ENCODE measurements around the gene OSGIN1. TPM values are rescaled to one million over a fixed set of nuclear protein-coding genes. Genes with fewer than 3 reads are reported as not detected.

The OSGIN1 gene
- total RNA-seq, 2 experiments from 2014 or later: 2.1 to 2.6 TPM

DNA sequence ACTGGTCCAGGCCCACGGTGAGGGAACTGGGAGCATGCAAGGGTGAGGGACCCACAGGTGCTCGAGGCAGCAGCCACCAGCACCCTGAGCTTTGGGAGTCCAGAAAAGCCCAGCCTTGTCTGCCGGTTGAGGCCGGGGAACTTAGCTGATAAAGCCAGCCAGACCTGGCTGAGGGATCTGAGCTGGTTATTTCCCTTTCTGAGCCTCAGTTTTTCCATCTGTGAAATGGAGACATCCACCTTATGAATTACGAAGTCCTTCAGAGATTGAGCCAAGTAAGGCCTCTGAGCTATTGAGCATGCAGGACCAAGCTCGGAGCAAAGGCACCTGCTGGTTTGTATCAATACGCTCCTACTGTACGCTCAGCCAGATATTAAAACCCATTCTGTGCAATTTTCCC is 28.8 kb downstream of the OSGIN1 start:
- H3K27me3 Mint-ChIP-seq: peaks cover 6% of the 10 kb centered on the region
- H3K4me1 ChIP-seq (ENCODE audit: insufficient read depth, low read length): no peaks in the 10 kb centered on the region
- intact Hi-C loops (cut with DNase I, micrococcal nuclease): no loop called here
- no peak overlapping the region for H3K4me3 ChIP-seq (ENCODE audit: low read length)
- H3K27ac Mint-ChIP-seq: no peak overlapping the region
- ChIA-PET POLR2A (no interaction called here), CTCF (no interaction called here)
- no peaks in the 10 kb centered on the region for H3K36me3 ChIP-seq (ENCODE audit: insufficient read depth, low read length)
- no peak overlapping the region for H3K4me3 Mint-ChIP-seq
- H3K36me3 Mint-ChIP-seq (ENCODE audit: low read depth): no peaks in the 10 kb centered on the region
- no peak overlapping the region for H3K27ac ChIP-seq (ENCODE audit: low read depth in 1 of 2, low read length in 2 of 2)
- TF ChIP-seq, protein P1, sequence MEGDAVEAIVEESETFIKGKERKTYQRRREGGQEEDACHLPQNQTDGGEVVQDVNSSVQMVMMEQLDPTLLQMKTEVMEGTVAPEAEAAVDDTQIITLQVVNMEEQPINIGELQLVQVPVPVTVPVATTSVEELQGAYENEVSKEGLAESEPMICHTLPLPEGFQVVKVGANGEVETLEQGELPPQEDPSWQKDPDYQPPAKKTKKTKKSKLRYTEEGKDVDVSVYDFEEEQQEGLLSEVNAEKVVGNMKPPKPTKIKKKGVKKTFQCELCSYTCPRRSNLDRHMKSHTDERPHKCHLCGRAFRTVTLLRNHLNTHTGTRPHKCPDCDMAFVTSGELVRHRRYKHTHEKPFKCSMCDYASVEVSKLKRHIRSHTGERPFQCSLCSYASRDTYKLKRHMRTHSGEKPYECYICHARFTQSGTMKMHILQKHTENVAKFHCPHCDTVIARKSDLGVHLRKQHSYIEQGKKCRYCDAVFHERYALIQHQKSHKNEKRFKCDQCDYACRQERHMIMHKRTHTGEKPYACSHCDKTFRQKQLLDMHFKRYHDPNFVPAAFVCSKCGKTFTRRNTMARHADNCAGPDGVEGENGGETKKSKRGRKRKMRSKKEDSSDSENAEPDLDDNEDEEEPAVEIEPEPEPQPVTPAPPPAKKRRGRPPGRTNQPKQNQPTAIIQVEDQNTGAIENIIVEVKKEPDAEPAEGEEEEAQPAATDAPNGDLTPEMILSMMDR (IDR thresholded peaks at IDR 0.05): no peak
- no peak for ATAC-seq (ENCODE audit: poor library complexity)
- H3K27me3 ChIP-seq (ENCODE audit: control insufficient read depth in 1 of 2, insufficient read depth in 2 of 2, low read length in 2 of 2): no peaks in the 10 kb centered on the region
- DNase-seq: no peak
- no peaks in the 10 kb centered on the region for H3K4me1 Mint-ChIP-seq (ENCODE audit: low read depth)
- peaks cover 2% of the 10 kb centered on the region for H3K9me3 Mint-ChIP-seq
- H3K9me3 ChIP-seq (ENCODE audit: control insufficient read depth in 1 of 2, insufficient read depth in 1 of 2, low read length in 2 of 2): peaks cover 7 to 20% of the 10 kb centered on the region in 2 experiments

DNA sequence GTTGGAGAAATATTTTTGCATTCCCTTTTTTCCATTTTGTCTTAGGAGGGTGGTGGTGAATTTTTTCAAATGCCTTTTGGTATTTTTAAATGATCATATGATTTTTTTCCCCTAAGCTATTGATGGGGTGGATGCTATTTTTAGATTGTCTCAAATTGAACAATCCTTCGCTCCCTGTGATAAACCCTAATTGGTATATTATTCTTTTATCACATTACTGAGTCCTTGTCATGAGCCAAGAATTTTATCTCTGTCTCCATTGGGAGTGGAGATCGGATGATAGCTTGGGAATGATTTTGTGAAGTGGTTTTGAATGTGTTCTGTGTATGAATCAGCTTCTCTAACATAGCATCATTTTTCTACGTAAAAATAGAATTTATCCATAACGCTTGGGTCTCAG is 30.5 kb downstream of the OSGIN1 start:
- Mint-ChIP-seq H3K9me3 (no peaks in the 10 kb centered on the region), H3K36me3 (ENCODE audit: low read depth) (no peaks in the 10 kb centered on the region), H3K27me3 (peaks cover 6% of the 10 kb centered on the region), H3K4me3 (no peak overlapping the region), H3K4me1 (ENCODE audit: low read depth) (no peaks in the 10 kb centered on the region), H3K27ac (no peak overlapping the region)
- DNase-seq (no peak), ATAC-seq (ENCODE audit: poor library complexity) (no peak)
- Histone ChIP-seq H3K4me3 (ENCODE audit: low read length) (no peak overlapping the region), H3K9me3 (ENCODE audit: control insufficient read depth in 1 of 2, insufficient read depth in 1 of 2, low read length in 2 of 2) (peaks cover 1 to 8% of the 10 kb centered on the region in 2 experiments), H3K27me3 (ENCODE audit: control insufficient read depth in 1 of 2, insufficient read depth in 2 of 2, low read length in 2 of 2) (no peaks in the 10 kb centered on the region), H3K27ac (ENCODE audit: low read depth in 1 of 2, low read length in 2 of 2) (no peak overlapping the region), H3K4me1 (ENCODE audit: insufficient read depth, low read length) (no peaks in the 10 kb centered on the region), H3K36me3 (ENCODE audit: insufficient read depth, low read length) (no peaks in the 10 kb centered on the region)
- TF ChIP-seq, protein P1 (IDR thresholded peaks at IDR 0.05): no peak
- CTCF ChIA-PET: no interaction called here
- POLR2A ChIA-PET: no interaction called here
- intact Hi-C loops (cut with DNase I, micrococcal nuclease): no loop called here

DNA sequence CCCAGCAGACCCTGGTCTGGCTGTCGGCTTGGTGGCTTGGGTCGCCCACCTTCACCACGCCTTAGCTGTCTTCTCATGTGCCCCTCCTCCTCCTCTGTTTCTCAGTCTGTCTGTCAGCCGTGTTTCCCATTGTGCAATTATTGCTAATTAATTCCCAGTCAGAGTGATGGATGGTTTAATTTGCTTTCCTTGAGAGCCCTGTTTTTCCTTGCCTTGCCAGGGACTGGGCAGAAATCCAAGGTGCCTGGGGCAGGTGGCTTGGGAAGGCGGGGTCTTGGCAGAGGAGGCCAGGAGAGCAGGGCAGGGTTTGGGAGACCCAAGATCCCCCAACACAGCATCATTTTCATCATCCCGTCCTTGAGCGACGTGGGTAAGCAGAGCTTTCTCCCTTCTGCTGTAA is 36.3 kb downstream of the OSGIN1 start:
- ChIA-PET CTCF (no interaction called here), POLR2A (no interaction called here)
- H3K4me3 Mint-ChIP-seq: no peak overlapping the region

More for the DNA sequence above, 36.3 kb downstream of the OSGIN1 start:
- DNase-seq: no peak
- Histone ChIP-seq H3K4me1 (ENCODE audit: insufficient read depth, low read length) (no peaks in the 10 kb centered on the region), H3K27ac (ENCODE audit: low read depth in 1 of 2, low read length in 2 of 2) (no peak overlapping the region), H3K4me3 (ENCODE audit: low read length) (no peak overlapping the region), H3K27me3 (ENCODE audit: control insufficient read depth in 1 of 2, insufficient read depth in 2 of 2, low read length in 2 of 2) (peaks cover 7 to 19% of the 10 kb centered on the region in 2 experiments), H3K36me3 (ENCODE audit: insufficient read depth, low read length) (no peaks in the 10 kb centered on the region), H3K9me3 (ENCODE audit: control insufficient read depth in 1 of 2, insufficient read depth in 1 of 2, low read length in 2 of 2) (peaks cover 0 to under 1% of the 10 kb centered on the region in 2 experiments)
- Mint-ChIP-seq H3K36me3 (ENCODE audit: low read depth) (no peaks in the 10 kb centered on the region), H3K27me3 (peaks cover 47% of the 10 kb centered on the region), H3K27ac (no peak overlapping the region), H3K4me1 (ENCODE audit: low read depth) (no peaks in the 10 kb centered on the region), H3K9me3 (no peaks in the 10 kb centered on the region)
- intact Hi-C loops (cut with DNase I, micrococcal nuclease): no loop called here
- no peak for ATAC-seq (ENCODE audit: poor library complexity)
- TF ChIP-seq, protein P1 (IDR thresholded peaks at IDR 0.05): no peak
